Neural cell (in vitro differentiated cells): Measurements from ENCODE around the gene TCTA. TPM values are rescaled to one million over a fixed set of nuclear protein-coding genes. Genes with fewer than 3 reads are reported as not detected.

ENCODE experiments used
- H2AFZ ChIP-seq: fragments of 200-600, 300-800 bp; sonication (generic), shearing (Covaris generic); 2 replicates; pipeline ENCODE4 v1.6.0; 2014; ENCODE audit warnings: low read depth, mild to moderate bottlenecking, antibody characterized with exemption, low read length, moderate library complexity
- H3F3A ChIP-seq: fragments of 200-600 bp; shearing (Covaris generic); 2 replicates; pipeline ENCODE4 v1.6.1; 2016; ENCODE audit warnings: mild to moderate bottlenecking, moderate library complexity, mixed read lengths, antibody characterized with exemption, low read length; ENCODE audit not compliant: insufficient read depth, poor library complexity, severe bottlenecking
- H3K27ac ChIP-seq: fragments of 200-600, 300-800 bp; sonication (generic), shearing (Covaris generic); 2 replicates; pipeline ENCODE4 v1.5.1; 2014; ENCODE audit warnings: mild to moderate bottlenecking, low read length, moderate library complexity
- H3K27me3 ChIP-seq: fragments of 300-800, 200-600 bp; sonication (generic), shearing (Covaris generic); 2 replicates; pipeline ENCODE4 v1.6.0; 2014; ENCODE audit warnings: mild to moderate bottlenecking, low read depth, low read length, moderate library complexity; ENCODE audit not compliant: insufficient read depth
- H3K36me3 ChIP-seq: fragments of 300-800, 200-600 bp; sonication (generic), shearing (Covaris generic); 2 replicates; pipeline ENCODE4 v1.5.1; 2014; ENCODE audit warnings: mild to moderate bottlenecking, antibody characterized with exemption, low read length, moderate library complexity; ENCODE audit not compliant: insufficient read depth
- H3K4me2 ChIP-seq: fragments of 300-800, 200-600 bp; sonication (generic), shearing (Covaris generic); 2 replicates; pipeline ENCODE4 v1.6.0; 2014; ENCODE audit warnings: mild to moderate bottlenecking, low read length
- H3K4me3 ChIP-seq: fragments of 300-800, 200-600 bp; sonication (generic), shearing (Covaris generic); 2 replicates; pipeline ENCODE4 v1.5.1; 2014; ENCODE audit warnings: mild to moderate bottlenecking, low read length, moderate library complexity
- H3K79me2 ChIP-seq: fragments of 200-600 bp; shearing (Covaris generic); replicated peaks from 2 replicates; pipeline ENCODE4 v1.6.0; 2014; ENCODE audit warnings: mild to moderate bottlenecking, low read length, moderate library complexity; ENCODE audit not compliant: insufficient read depth
- H3K9ac ChIP-seq: fragments of 300-800, 200-600 bp; sonication (generic), shearing (Covaris generic); 2 replicates; pipeline ENCODE4 v1.6.1; 2016; ENCODE audit warnings: mild to moderate bottlenecking, low read length, mixed read lengths
- H3K9me2 ChIP-seq: fragments of 200-600 bp; shearing (Covaris generic); 2 replicates; pipeline ENCODE4 v1.6.1; 2016; ENCODE audit warnings: mild to moderate bottlenecking, low read length, mixed read lengths; ENCODE audit not compliant: insufficient read depth
- H3K9me3 ChIP-seq: fragments of 200-600, 300-800 bp; sonication (generic), shearing (Covaris generic); 2 replicates; pipeline ENCODE4 v1.6.1; 2016; ENCODE audit warnings: mild to moderate bottlenecking, mixed run types, low read length, moderate library complexity, mixed read lengths
- H4K20me1 ChIP-seq: fragments of 200-600 bp; shearing (Covaris generic); 2 replicates; pipeline ENCODE4 v1.6.1; 2016; ENCODE audit warnings: mild to moderate bottlenecking, mixed run types; ENCODE audit not compliant: insufficient read depth
- EP300 ChIP-seq: fragments of 450-650 bp; conservative IDR thresholded peaks from 2 replicates; pipeline ENCODE4 v1.6.1; 2014; ENCODE audit warnings: antibody characterized with exemption, mild to moderate bottlenecking, moderate library complexity; ENCODE audit not compliant: poor library complexity, severe bottlenecking
- EZH2 ChIP-seq: fragments of 200-600, 300-800 bp; shearing (Covaris generic), sonication (generic); IDR thresholded peaks from 2 replicates; pipeline ENCODE4 v1.6.1; 2014; ENCODE audit warnings: antibody characterized with exemption, low read length, borderline replicate concordance, mild to moderate bottlenecking; ENCODE audit not compliant: insufficient read depth, poor library complexity, severe bottlenecking
- MXI1 ChIP-seq: fragments of 450-650 bp; conservative IDR thresholded peaks from 2 replicates; pipeline ENCODE4 v1.6.1; 2014; ENCODE audit warnings: antibody characterized with exemption, mild to moderate bottlenecking; ENCODE audit not compliant: poor library complexity, severe bottlenecking
- POLR2AphosphoS5 ChIP-seq: IDR thresholded peaks from 2 replicates; pipeline ENCODE4 v1.6.1; 2012
- RAD21 ChIP-seq: fragments of 450-650 bp; conservative IDR thresholded peaks from 2 replicates; pipeline ENCODE4 v1.6.1; 2014; ENCODE audit warnings: antibody characterized with exemption, mild to moderate bottlenecking, moderate library complexity
- SMC3 ChIP-seq: fragments of 450-650 bp; conservative IDR thresholded peaks from 2 replicates; pipeline ENCODE4 v1.6.1; 2014; ENCODE audit warnings: antibody characterized with exemption, mild to moderate bottlenecking, moderate library complexity; ENCODE audit not compliant: poor library complexity
- TAF1 ChIP-seq: IDR thresholded peaks from 2 replicates; pipeline ENCODE4 v1.6.1; 2012; ENCODE audit warnings: low read depth
- polyA plus RNA-seq: library from polyadenylated mRNA; depleted of rRNA; stranded (reverse); fragments of >200 nt; gene quantifications from 2 replicates; pipeline ENCODE4 v1.2.3, GENCODE V29; 2014
- TF ChIP-seq, protein P1 (sequence below): IDR thresholded peaks from 2 replicates; pipeline ENCODE4 v1.6.1; 2012; ENCODE audit warnings: borderline replicate concordance
- TF ChIP-seq, protein P2 (sequence below): fragments of 450-650 bp; IDR thresholded peaks from 2 replicates; pipeline ENCODE4 v1.5.1; 2014; ENCODE audit warnings: antibody characterized with exemption, mild to moderate bottlenecking, moderate library complexity; ENCODE audit not compliant: poor library complexity, severe bottlenecking

The TCTA gene
- polyA plus RNA-seq, 1 donor from 2014 or later = 17.1 TPM

DNA sequence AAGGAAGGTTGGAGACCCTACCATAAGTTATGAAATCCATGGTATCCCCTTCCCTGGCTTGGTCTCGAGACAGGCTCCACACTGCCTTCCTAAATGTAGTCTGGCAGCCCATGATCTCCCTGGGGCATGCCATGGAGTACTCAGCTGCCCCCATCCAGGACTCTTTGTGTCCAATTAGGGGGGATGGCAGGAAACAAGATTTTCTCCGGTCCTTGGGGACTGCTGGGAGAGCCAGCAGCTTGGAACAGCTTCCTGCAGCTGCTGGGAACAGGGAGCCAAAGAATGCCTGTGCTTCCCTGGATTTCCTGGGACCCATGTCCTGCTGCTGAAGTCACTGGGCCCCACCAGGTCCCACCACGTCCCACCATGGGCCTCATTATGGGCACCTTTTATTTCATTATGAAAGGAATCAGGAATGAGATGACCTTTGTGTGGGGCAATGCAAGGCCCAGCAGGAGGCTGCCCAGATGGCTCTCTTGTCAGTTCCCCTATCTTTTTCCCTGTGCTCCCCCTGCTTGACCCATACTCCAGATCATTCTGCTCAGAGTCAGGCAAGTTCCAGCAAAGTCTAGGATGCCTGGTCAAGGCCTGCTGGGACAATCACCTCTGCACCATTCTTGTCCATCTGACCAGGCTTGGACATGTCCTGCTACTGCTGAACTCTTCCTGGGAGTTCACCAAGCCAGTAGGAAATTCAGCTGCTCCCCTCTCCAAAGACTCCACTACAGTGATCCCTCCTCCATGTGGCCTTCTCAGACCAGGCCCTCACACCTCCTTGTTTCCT, 42.9 kb downstream of the TCTA start:
- no peaks in the 10 kb centered on the region for H3K27me3 ChIP-seq
- no peaks in the 10 kb centered on the region for H4K20me1 ChIP-seq
- no peaks in the 10 kb centered on the region for H3K79me2 ChIP-seq
- H3F3A ChIP-seq = no peaks in the 10 kb centered on the region
- H3K4me3 ChIP-seq = no peak overlapping the region
- no peaks in the 10 kb centered on the region for H3K9me3 ChIP-seq
- H3K4me2 ChIP-seq = no peak overlapping the region
- H3K36me3 ChIP-seq = no peaks in the 10 kb centered on the region
- H3K27ac ChIP-seq = no peak overlapping the region
- H3K9ac ChIP-seq = no peak overlapping the region
- H3K9me2 ChIP-seq = no peaks in the 10 kb centered on the region
- no peak overlapping the region for H2AFZ ChIP-seq
- TF ChIP-seq POLR2AphosphoS5 (no peak), RAD21 (no peak), EZH2 (no peak), SMC3 (no peak), MXI1 (no peak), EP300 (no peak), TAF1 (no peak)
- TF ChIP-seq, protein P1, sequence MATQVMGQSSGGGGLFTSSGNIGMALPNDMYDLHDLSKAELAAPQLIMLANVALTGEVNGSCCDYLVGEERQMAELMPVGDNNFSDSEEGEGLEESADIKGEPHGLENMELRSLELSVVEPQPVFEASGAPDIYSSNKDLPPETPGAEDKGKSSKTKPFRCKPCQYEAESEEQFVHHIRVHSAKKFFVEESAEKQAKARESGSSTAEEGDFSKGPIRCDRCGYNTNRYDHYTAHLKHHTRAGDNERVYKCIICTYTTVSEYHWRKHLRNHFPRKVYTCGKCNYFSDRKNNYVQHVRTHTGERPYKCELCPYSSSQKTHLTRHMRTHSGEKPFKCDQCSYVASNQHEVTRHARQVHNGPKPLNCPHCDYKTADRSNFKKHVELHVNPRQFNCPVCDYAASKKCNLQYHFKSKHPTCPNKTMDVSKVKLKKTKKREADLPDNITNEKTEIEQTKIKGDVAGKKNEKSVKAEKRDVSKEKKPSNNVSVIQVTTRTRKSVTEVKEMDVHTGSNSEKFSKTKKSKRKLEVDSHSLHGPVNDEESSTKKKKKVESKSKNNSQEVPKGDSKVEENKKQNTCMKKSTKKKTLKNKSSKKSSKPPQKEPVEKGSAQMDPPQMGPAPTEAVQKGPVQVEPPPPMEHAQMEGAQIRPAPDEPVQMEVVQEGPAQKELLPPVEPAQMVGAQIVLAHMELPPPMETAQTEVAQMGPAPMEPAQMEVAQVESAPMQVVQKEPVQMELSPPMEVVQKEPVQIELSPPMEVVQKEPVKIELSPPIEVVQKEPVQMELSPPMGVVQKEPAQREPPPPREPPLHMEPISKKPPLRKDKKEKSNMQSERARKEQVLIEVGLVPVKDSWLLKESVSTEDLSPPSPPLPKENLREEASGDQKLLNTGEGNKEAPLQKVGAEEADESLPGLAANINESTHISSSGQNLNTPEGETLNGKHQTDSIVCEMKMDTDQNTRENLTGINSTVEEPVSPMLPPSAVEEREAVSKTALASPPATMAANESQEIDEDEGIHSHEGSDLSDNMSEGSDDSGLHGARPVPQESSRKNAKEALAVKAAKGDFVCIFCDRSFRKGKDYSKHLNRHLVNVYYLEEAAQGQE = no peak
- TF ChIP-seq, protein P2, sequence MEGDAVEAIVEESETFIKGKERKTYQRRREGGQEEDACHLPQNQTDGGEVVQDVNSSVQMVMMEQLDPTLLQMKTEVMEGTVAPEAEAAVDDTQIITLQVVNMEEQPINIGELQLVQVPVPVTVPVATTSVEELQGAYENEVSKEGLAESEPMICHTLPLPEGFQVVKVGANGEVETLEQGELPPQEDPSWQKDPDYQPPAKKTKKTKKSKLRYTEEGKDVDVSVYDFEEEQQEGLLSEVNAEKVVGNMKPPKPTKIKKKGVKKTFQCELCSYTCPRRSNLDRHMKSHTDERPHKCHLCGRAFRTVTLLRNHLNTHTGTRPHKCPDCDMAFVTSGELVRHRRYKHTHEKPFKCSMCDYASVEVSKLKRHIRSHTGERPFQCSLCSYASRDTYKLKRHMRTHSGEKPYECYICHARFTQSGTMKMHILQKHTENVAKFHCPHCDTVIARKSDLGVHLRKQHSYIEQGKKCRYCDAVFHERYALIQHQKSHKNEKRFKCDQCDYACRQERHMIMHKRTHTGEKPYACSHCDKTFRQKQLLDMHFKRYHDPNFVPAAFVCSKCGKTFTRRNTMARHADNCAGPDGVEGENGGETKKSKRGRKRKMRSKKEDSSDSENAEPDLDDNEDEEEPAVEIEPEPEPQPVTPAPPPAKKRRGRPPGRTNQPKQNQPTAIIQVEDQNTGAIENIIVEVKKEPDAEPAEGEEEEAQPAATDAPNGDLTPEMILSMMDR = no peak

DNA sequence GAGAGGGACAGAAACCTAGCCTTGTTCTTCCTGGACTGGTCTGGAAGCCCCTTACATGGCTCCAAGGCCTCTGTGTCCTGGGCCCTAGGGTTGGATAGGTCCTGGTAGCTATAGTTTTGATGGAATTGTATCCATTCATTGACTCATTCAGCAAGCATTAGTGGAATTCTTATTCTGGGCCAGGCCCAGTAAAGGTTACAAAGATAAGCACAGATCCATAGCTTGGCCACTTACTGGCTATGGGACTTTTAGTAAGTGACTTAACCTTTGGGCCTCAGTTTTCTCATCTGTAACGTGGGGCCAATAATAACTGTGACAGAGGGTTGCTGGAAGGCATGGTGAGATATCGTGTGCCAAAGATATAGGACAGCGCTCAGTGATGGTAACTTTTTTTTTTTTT, 44.2 kb downstream of the TCTA start:
- H3K4me3 ChIP-seq = no peak overlapping the region
- H3K27ac ChIP-seq = no peak overlapping the region
- no peaks in the 10 kb centered on the region for H3F3A ChIP-seq
- H3K9ac ChIP-seq = no peak overlapping the region
- no peak overlapping the region for H3K4me2 ChIP-seq
- no peak for TF ChIP-seq EP300
- H3K36me3 ChIP-seq = no peaks in the 10 kb centered on the region
- no peaks in the 10 kb centered on the region for H3K9me3 ChIP-seq
- H2AFZ ChIP-seq = no peak overlapping the region
- H3K9me2 ChIP-seq = no peaks in the 10 kb centered on the region
- no peaks in the 10 kb centered on the region for H3K79me2 ChIP-seq
- no peaks in the 10 kb centered on the region for H4K20me1 ChIP-seq
- no peaks in the 10 kb centered on the region for H3K27me3 ChIP-seq
